ENCODE results near the gene AKR1B1.
"Not testable (repeated sequence)": the region's sequence is repeated elsewhere in the genome, so short reads cannot be mapped to it uniquely, and the experiment has no call there.

The AKR1B1 gene

DNA sequence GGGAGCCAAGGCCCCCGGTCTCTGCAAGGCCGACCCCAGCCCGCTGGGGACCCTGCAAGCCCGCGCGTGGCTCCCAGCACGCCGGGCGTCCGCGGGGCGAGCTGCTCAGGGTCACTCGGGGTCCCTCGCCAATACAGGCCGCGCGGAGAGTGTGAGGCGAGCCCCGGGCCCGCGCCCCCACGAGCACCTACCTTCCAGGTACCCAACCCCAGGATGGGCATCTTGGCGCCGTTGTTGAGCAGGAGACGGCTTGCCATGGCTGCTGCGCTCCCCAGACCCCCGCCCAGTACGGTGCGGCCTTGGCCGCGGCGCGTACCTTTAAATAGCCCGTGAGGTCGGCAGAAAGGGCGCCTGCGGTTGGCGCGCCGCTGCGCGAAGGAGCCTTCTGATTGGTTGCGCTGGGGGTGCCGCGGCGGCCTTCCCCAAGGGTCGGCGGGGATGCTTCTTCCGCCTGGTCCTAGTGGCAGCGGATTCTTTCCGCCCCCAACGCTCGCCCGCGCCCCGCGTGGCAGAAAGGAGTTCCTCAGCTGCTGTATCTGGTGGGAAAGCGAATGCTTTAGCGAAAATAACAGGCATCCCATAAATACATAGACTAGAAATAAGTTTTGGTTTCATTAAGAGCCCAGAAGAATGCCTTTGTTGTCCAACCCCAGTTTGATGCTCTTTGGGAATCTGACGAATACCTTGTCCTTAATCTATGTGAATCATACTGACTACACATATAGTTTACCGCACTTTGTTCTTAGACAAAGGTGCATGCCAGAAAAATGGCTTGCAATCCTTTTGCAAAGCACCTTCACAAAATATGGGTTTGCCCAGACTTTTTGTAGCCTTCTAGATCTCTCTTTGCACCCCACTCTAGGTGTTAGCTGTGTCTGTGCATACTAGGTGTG lies at the start of gene AKR1B1:
TSS of gene AKR1B1 (minus strand) at position 295 of the 893 bp plus-strand sequence. CDS start at position 257, 38 bp downstream.
- DNase-seq, result no peak

- no peak for DNase-seq
These were observed 47.0 kb upstream of the AKR1B1 start for GRCh38 chr7:134505856-134506255.

DNA sequence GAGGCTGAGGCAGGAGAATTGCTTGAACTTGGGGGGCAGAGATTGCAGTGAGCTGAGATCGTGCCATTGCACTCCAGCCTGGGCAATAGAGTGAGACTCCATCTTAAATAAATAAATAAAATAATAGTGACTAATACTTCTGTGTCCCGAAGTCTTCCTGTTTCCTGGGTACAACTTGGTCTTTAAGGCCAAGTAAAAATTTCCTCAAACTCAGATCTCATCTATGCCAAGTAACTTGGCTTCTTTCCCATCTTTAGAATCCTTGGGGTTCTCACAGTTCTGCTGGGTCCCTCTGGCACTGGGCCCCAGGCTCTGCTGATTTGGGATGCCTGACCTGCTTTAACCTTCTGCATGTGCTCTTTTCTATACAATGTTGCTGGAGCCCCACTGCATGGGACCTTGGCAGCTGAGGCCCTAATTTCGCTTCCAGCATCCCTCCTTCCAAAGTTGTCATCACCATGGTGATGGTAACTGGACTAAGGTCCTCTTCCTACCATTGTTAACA lies 45.8 kb upstream of the AKR1B1 start:
- no peak for DNase-seq

DNA sequence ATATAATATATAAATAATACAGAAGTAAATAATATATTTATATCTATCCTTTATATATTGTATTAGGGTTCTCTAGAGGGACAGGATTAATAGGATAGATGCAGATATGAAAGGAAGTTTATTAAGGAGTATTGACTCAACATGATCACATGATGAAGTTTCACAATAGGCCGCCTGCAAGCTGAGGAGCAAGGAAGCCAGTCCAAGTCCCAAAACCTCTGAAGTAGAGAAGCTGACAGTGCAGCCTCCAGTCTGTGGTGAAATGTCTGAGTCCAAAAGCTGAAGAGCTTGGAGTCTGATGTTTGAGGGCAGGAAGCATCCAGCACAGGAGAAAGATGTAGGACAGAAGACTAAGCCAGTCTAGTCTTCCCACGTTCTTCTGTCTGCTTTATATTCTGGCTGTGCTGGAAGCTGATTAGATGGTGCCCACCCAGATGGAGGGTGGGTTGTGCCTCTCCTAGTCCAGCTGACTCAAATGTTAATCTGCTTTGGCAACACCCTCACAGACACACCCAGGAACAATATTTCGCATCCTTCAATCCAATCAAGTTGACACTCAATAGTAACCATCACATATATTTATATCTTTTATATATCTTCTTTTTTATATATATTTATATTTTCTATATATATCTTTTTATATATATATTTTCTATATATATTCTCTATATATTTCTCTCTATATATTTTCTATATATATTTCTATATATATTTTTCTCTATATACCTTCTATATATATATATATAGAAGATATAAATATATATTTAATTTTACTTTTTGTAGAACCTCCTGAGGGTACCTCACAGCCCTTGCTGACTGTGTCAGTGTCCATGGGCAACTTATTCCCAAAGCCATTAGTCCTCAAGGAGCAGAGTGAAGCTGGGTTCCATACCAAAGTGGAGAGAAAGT lies 43.8 kb upstream of the AKR1B1 start:
- no peak for DNase-seq

DNA sequence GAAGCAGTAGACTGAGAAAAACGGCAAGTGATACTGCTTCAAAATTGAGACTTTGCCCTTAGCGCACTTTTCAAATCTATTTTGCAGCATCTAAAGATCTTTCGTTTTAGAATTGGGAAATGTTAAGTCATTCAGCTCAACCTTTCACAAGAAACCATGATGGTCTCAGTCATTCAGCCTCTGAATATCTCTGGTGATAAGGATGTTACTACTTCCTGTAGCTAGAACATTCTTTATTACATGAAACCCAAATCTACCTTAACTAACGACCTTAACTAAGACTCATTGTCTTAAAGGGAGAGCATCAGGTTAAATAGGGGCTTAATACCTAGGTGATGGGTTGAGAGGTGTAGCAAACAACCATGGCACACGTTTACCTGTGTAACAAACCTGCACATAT lies 42.1 kb upstream of the AKR1B1 start:
- no peak for DNase-seq

DNA sequence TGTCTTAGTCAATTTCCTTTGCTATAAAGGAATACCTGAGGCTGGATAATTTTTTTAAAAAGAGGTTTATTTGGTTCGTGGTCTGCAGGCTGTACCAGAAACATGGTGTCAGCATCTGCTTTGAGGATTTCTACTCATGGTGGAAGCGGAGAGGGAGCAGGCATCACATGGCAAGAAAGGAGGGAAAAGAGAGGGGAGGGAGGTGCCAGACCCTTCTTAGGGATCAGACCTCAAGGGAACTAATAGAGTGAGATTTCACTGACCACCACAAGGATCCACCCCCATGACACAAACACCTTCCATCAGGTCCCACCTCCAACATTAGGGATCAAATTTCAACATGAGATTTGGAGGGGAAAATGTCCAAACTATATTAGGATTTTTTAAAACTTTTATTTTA lies 41.5 kb upstream of the AKR1B1 start:
- DNase-seq, result no peak

- DNase-seq, result no peak
These were observed 36.6 kb upstream of the AKR1B1 start for GRCh38 chr7:134495546-134495945.

DNA sequence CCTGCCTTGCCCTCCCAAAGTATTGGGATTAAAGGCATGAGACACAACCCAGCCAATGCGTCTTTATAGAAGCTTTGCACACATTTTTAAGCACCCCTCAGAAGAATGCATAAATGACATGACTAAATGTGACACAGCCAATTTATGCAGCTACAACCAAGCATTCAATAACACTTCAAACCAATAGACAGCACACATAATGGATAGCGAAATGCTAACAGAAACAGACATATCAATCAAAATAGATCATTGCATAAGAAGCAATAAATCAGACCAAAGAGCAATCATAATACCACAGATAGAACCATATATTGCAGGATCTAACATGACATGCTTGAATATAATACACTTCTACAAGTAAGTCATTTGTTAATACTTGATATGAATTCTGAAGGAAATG lies 34.2 kb upstream of the AKR1B1 start:
- DNase-seq, result no peak

GRCh38 chr7:134487721-134488120 lies 28.8 kb upstream of the AKR1B1 start:
- DNase-seq, result not testable (repeated sequence)

DNA sequence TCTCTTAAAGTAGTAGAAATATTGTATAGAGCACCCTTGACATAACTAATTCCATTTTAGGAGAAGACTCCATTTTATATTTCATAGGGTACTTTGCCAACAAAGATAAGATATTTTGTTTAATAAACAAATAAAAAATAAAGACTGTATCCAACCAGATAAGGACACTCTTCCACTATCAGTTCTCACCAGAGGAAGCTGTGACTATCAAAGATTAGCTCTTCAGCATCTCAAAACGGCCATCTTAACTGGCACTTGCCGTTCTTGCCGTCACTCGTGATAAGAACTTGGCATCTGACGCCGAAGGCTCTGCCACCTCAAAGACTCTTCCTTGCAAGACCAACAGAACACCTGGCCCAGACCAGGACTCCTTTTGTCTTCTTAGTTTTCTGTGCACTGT lies 26.3 kb upstream of the AKR1B1 start:
- no peak for DNase-seq

- no peak for DNase-seq
These were observed 24.4 kb upstream of the AKR1B1 start for GRCh38 chr7:134483296-134483695.

GRCh38 chr7:134482858-134483257 lies 24.0 kb upstream of the AKR1B1 start:
- no peak for DNase-seq

DNA sequence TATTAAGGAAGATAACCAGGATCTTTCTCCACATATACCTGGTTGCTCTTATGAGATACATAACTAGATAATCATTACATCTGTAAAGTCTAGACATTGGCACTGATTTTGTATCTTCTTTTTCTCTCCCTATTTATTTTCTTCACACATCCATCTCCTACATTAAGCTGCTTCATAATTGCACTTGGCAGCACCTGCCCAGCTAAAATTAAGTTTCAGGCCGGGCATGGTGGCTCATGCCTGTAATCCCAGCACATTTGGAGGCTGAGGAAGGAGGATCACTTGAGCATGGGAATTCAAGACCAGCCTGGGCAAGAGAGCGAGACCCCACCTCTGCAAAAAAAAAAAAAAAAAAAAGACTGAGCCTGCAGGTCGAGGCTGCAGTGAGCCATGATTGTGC lies 22.3 kb upstream of the AKR1B1 start:
- no peak for DNase-seq

GRCh38 chr7:134480730-134481129 lies 21.8 kb upstream of the AKR1B1 start:
- no peak for DNase-seq

- DNase-seq, result no peak
These were observed 21.3 kb upstream of the AKR1B1 start for GRCh38 chr7:134480202-134480601.

DNA sequence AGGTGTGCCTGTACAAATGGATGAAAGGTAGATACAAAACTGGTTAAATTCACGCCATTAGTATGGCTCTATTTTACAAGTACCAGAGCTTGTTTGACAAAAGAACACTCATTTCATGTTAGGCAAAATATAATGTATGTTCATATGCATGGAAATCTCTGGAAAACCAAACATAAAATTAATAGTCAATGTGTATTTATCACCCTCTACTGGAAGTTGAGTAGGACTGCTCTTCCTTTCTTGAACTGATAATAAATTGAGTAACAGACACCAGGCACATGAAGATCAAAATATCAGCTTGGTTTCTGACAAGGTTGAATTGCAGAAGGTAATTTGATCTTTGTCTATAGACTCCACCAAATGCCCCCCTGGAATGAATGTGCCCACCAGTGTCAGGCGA lies 19.8 kb upstream of the AKR1B1 start:
- no peak for DNase-seq

DNA sequence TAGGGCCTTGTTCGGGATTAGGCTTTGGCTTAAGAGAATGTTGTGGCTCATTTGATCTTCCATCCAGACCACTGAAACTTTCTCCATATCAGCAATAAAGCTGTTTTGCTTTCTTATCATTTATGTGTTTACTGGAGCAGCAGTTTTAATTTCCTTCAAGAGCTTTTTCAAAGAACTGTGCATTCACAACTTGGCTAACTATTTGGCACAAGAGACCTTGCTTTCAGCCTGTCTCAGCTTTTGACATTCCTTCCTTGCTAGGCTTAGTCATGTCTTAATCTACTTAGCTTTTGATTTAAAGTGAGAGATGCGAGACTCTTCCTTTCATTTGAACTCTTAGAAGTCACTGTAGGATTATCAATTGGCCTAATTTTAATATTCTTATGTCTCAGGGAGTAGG lies 19.1 kb upstream of the AKR1B1 start:
- no peak for DNase-seq

DNA sequence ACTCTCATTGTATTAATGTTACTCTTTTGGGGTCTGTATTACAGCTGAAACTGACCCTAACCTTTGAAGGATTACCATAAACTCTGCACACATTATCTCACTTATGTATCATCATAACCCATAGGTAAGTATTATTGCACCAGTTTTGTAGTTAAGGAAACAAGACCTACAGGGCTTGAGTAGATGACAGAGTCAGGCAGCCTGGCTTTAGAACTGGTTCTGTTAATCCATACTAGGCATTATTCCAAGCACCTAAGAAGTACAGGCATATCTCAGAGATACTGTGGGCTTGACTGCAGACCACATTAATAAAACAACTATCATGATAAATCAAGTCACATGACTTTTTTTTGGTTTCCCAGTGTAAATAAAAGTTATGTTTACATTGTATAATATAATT lies 17.1 kb upstream of the AKR1B1 start:
- DNase-seq, result no peak

DNA sequence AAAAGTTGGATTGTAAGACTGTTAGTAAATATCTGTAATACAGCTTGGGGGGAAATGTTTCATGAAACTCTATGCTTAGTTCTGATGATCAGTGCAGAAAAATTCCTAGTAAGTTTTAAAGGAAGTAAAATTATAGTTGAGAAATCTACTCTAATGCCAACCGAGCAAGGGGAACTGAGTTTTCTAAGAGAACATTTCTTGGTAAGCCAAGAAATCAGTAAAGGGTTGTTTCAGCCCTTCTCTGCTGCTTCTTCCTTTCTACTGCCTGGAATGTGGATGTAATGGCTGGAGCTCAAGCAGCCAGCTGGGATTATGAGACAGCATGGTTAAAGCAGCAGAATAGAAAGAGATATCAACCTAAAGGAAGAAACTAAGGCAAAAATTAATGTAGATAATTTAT lies 15.9 kb upstream of the AKR1B1 start:
- DNase-seq, result no peak

GRCh38 chr7:134473861-134474291 lies 15.0 kb upstream of the AKR1B1 start:
- no peak for DNase-seq

GRCh38 chr7:134472572-134473244 lies 13.8 kb upstream of the AKR1B1 start:
- no peak for DNase-seq

DNA sequence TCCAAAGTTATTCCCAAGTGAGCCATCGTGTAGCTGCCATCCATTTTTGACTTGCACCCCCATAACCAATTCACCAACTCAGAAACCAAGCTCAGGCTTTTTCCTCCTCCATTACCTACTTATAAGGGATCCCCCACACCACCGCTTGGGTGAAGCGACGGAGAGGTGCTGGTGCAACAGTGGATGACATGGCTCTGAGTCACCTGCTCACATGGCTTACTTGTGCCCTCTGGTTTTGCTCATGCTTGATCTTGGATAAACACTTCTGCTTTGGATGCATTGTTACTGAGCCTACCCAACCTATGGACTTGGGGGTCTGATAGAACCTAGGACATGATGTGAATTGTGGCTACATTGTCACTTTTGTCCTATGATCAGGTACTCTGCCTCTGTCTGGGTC lies 12.0 kb upstream of the AKR1B1 start:
- DNase-seq, result no peak

DNA sequence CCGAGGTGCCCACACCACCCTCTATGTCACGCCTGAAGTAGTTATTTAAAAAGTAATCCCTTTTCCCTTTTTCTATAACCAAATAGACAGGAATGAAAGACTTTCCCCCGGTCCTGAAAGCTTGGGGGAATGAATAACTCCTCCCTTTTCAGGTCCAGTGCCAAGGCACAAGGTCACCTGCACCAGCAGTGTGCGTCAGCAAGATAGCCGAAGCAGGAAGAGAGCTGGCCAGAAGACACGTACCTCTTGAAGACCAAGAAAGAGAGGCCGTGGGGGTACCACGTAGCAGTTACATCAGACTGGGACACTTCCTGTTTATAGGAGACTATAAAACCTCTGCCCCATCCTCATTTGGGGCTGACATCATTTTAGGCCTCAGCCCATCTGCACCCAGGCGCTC lies 10.7 kb upstream of the AKR1B1 start:
- no peak for DNase-seq
